Measurements from ENCODE around the gene SZT2. TPM values are rescaled to one million over a fixed set of nuclear protein-coding genes. Genes with fewer than 3 reads are reported as not detected.

Gene SZT2
- total RNA-seq, 1 experiment from 2014 or later = 31.3 TPM

- Histone ChIP-seq H3K9ac (ENCODE audit: low read length) (no peak overlapping the region), H3K36me3 (ENCODE audit: insufficient read depth, low read length) (0 out of 2 replicates have a peak, but pooled peaks cover 2% of the 10 kb centered on the region), H3K4me1 (ENCODE audit: low read length) (no peaks in the 10 kb centered on the region), H3K9me3 (ENCODE audit: low read length) (no peaks in the 10 kb centered on the region), H3K79me2 (ENCODE audit: low read length) (no peaks in the 10 kb centered on the region), H4K20me1 (ENCODE audit: insufficient read depth, low read depth, low read length) (no peaks in the 10 kb centered on the region), H3K27me3 (ENCODE audit: low read length) (no peaks in the 10 kb centered on the region), H3K27ac (ENCODE audit: low read length) (no peak overlapping the region), H3K9me2 (replicated peaks; ENCODE audit: insufficient read depth, low read length) (no peaks in the 10 kb centered on the region), H2AFZ (ENCODE audit: low read length) (no peak overlapping the region), H3K4me3 (ENCODE audit: low read length) (no peak overlapping the region), H3K4me2 (ENCODE audit: low read depth, low read length, poor library complexity, severe bottlenecking) (no peak overlapping the region)
- no peak for DNase-seq
These were observed 50.7 kb downstream of the SZT2 start for GRCh38 chr1:43440358-43440757.

- no peak overlapping the region for H3K27ac ChIP-seq (ENCODE audit: low read length)
- H3K4me1 ChIP-seq (ENCODE audit: low read length) = no peaks in the 10 kb centered on the region
- no peak overlapping the region for H2AFZ ChIP-seq (ENCODE audit: low read length)
- H3K79me2 ChIP-seq (ENCODE audit: low read length) = no peaks in the 10 kb centered on the region
- H3K9me2 ChIP-seq (replicated peaks; ENCODE audit: insufficient read depth, low read length) = no peaks in the 10 kb centered on the region
- no peak for DNase-seq
- H3K9me3 ChIP-seq (ENCODE audit: low read length) = no peaks in the 10 kb centered on the region
- H3K9ac ChIP-seq (ENCODE audit: low read length) = no peak overlapping the region
- no peaks in the 10 kb centered on the region for H3K27me3 ChIP-seq (ENCODE audit: low read length)
- H3K4me2 ChIP-seq (ENCODE audit: low read depth, low read length, poor library complexity, severe bottlenecking) = no peak overlapping the region
- no peaks in the 10 kb centered on the region for H4K20me1 ChIP-seq (ENCODE audit: insufficient read depth, low read depth, low read length)
- H3K4me3 ChIP-seq (ENCODE audit: low read length) = no peak overlapping the region
- H3K36me3 ChIP-seq (ENCODE audit: insufficient read depth, low read length) = 0 out of 2 replicates have a peak, but pooled peaks cover 2% of the 10 kb centered on the region
These were observed 51.6 kb downstream of the SZT2 start for GRCh38 chr1:43441166-43441893.

GRCh38 chr1:43441894-43442637 lies 52.4 kb downstream of the SZT2 start:
- H3K4me3 ChIP-seq (ENCODE audit: low read length) = no peak overlapping the region
- H3K36me3 ChIP-seq (ENCODE audit: insufficient read depth, low read length) = 0 out of 2 replicates have a peak, but pooled peaks cover 2% of the 10 kb centered on the region
- H3K9me3 ChIP-seq (ENCODE audit: low read length) = no peaks in the 10 kb centered on the region
- no peak overlapping the region for H3K4me2 ChIP-seq (ENCODE audit: low read depth, low read length, poor library complexity, severe bottlenecking)
- no peaks in the 10 kb centered on the region for H3K9me2 ChIP-seq (replicated peaks; ENCODE audit: insufficient read depth, low read length)
- no peak overlapping the region for H3K27ac ChIP-seq (ENCODE audit: low read length)
- no peaks in the 10 kb centered on the region for H3K4me1 ChIP-seq (ENCODE audit: low read length)
- H4K20me1 ChIP-seq (ENCODE audit: insufficient read depth, low read depth, low read length) = no peaks in the 10 kb centered on the region
- no peaks in the 10 kb centered on the region for H3K27me3 ChIP-seq (ENCODE audit: low read length)
- no peak overlapping the region for H3K9ac ChIP-seq (ENCODE audit: low read length)
- no peaks in the 10 kb centered on the region for H3K79me2 ChIP-seq (ENCODE audit: low read length)
- no peak overlapping the region for H2AFZ ChIP-seq (ENCODE audit: low read length)
- DNase-seq = no peak

GRCh38 chr1:43442756-43443155 lies 53.1 kb downstream of the SZT2 start:
- Histone ChIP-seq H3K9ac (ENCODE audit: low read length) (no peak overlapping the region), H3K36me3 (ENCODE audit: insufficient read depth, low read length) (0 out of 2 replicates have a peak, but pooled peaks cover 2% of the 10 kb centered on the region), H4K20me1 (ENCODE audit: insufficient read depth, low read depth, low read length) (no peaks in the 10 kb centered on the region), H3K79me2 (ENCODE audit: low read length) (no peaks in the 10 kb centered on the region), H3K27me3 (ENCODE audit: low read length) (no peaks in the 10 kb centered on the region), H3K9me3 (ENCODE audit: low read length) (no peaks in the 10 kb centered on the region), H3K4me1 (ENCODE audit: low read length) (no peaks in the 10 kb centered on the region), H3K4me2 (ENCODE audit: low read depth, low read length, poor library complexity, severe bottlenecking) (no peak overlapping the region), H3K4me3 (ENCODE audit: low read length) (no peak overlapping the region), H3K27ac (ENCODE audit: low read length) (no peak overlapping the region), H2AFZ (ENCODE audit: low read length) (no peak overlapping the region), H3K9me2 (replicated peaks; ENCODE audit: insufficient read depth, low read length) (no peaks in the 10 kb centered on the region)
- no peak for DNase-seq

- Histone ChIP-seq H3K36me3 (ENCODE audit: insufficient read depth, low read length) (0 out of 2 replicates have a peak, but pooled peaks cover 2% of the 10 kb centered on the region), H3K9ac (ENCODE audit: low read length) (no peak overlapping the region), H3K9me3 (ENCODE audit: low read length) (no peaks in the 10 kb centered on the region), H3K9me2 (replicated peaks; ENCODE audit: insufficient read depth, low read length) (no peaks in the 10 kb centered on the region), H3K4me3 (ENCODE audit: low read length) (no peak overlapping the region), H3K4me2 (ENCODE audit: low read depth, low read length, poor library complexity, severe bottlenecking) (no peak overlapping the region), H2AFZ (ENCODE audit: low read length) (no peak overlapping the region), H3K27me3 (ENCODE audit: low read length) (no peaks in the 10 kb centered on the region), H3K4me1 (ENCODE audit: low read length) (no peaks in the 10 kb centered on the region), H3K27ac (ENCODE audit: low read length) (no peak overlapping the region), H4K20me1 (ENCODE audit: insufficient read depth, low read depth, low read length) (no peaks in the 10 kb centered on the region), H3K79me2 (ENCODE audit: low read length) (no peaks in the 10 kb centered on the region)
- DNase-seq = no peak
These were observed 53.7 kb downstream of the SZT2 start for GRCh38 chr1:43443197-43443946.

GRCh38 chr1:43444151-43444828 lies 54.6 kb downstream of the SZT2 start:
- Histone ChIP-seq H3K4me2 (ENCODE audit: low read depth, low read length, poor library complexity, severe bottlenecking) (no peak overlapping the region), H3K79me2 (ENCODE audit: low read length) (no peaks in the 10 kb centered on the region), H3K27ac (ENCODE audit: low read length) (no peak overlapping the region), H2AFZ (ENCODE audit: low read length) (no peak overlapping the region), H3K9ac (ENCODE audit: low read length) (no peak overlapping the region), H3K36me3 (ENCODE audit: insufficient read depth, low read length) (0 out of 2 replicates have a peak, but pooled peaks cover 2% of the 10 kb centered on the region), H3K4me3 (ENCODE audit: low read length) (no peak overlapping the region), H3K27me3 (ENCODE audit: low read length) (no peaks in the 10 kb centered on the region), H3K9me2 (replicated peaks; ENCODE audit: insufficient read depth, low read length) (no peaks in the 10 kb centered on the region), H3K9me3 (ENCODE audit: low read length) (no peaks in the 10 kb centered on the region), H4K20me1 (ENCODE audit: insufficient read depth, low read depth, low read length) (no peaks in the 10 kb centered on the region), H3K4me1 (ENCODE audit: low read length) (no peaks in the 10 kb centered on the region)
- no peak for DNase-seq

- H3K9me2 ChIP-seq (replicated peaks; ENCODE audit: insufficient read depth, low read length) = no peaks in the 10 kb centered on the region
- no peaks in the 10 kb centered on the region for H3K79me2 ChIP-seq (ENCODE audit: low read length)
- H3K4me3 ChIP-seq (ENCODE audit: low read length) = no peak overlapping the region
- no peak overlapping the region for H3K9ac ChIP-seq (ENCODE audit: low read length)
- no peak overlapping the region for H3K27ac ChIP-seq (ENCODE audit: low read length)
- no peaks in the 10 kb centered on the region for H3K4me1 ChIP-seq (ENCODE audit: low read length)
- H4K20me1 ChIP-seq (ENCODE audit: insufficient read depth, low read depth, low read length) = no peaks in the 10 kb centered on the region
- no peak for DNase-seq
- H3K9me3 ChIP-seq (ENCODE audit: low read length) = no peaks in the 10 kb centered on the region
- H3K4me2 ChIP-seq (ENCODE audit: low read depth, low read length, poor library complexity, severe bottlenecking) = no peak overlapping the region
- H2AFZ ChIP-seq (ENCODE audit: low read length) = no peak overlapping the region
- H3K36me3 ChIP-seq (ENCODE audit: insufficient read depth, low read length) = 0 out of 2 replicates have a peak, but pooled peaks cover 2% of the 10 kb centered on the region
- no peaks in the 10 kb centered on the region for H3K27me3 ChIP-seq (ENCODE audit: low read length)
These were observed 55.1 kb downstream of the SZT2 start for GRCh38 chr1:43444836-43445235.
